K562 (cell line): Measurements from ENCODE around the gene PRAME. TPM values are rescaled to one million over a fixed set of nuclear protein-coding genes. Genes with fewer than 3 reads are reported as not detected.

Experiments
- ATAC-seq: fragments of 200-7000 bp; cut with Tn5 transposase; 3 replicates; pipeline ENCODE4 v1.9.1; 2020; ENCODE audit warnings: moderate library complexity
- BruUV-seq: library from RNA; stranded (reverse); fragments of 400-500 nt; replicated peaks from 2 replicates; lab custom pipeline; 2021; lab: Mats Ljungman, UMichigan
- CTCF ChIA-PET: fragments of 300-600 bp; formaldehyde crosslinking; extraction: SDS; loops from one replicate; lab custom pipeline; 2021; ENCODE audit warnings: low intra/inter-chr PET ratio; lab: Yijun Ruan, JAX
- POLR2A ChIA-PET: fragments of 300-600, 350-650 bp; sonication (Branson Sonifier 250); formaldehyde crosslinking; extraction: SDS; loops from one replicate; lab custom pipeline; 2021; ENCODE audit warnings: antibody characterized with exemption, inconsistent platforms; lab: Yijun Ruan, JAX
- DNase-seq, 4 experiments: peaks; one replicate each; pipeline versions ENCODE4 v3.0.0 to v3.0.0-alpha.2; 2011 to 2018; ENCODE audit warnings: low spot score in 3 of 4, mixed read lengths in 3 of 4; ENCODE audit errors: extremely low read depth in 1 of 4
- FAIRE-seq: peaks from 2 replicates; lab custom pipeline; 2011; peaks lifted over from hg19 to GRCh38; lab: Jason Lieb, UNC
- H2AFZ ChIP-seq: 2 replicates; pipeline ENCODE4 v1.6.0; 2011; ENCODE audit warnings: low read depth, low read length, control low read depth, inconsistent platforms
- H3K27ac ChIP-seq: fragments of 200-600 bp; 3 replicates; pipeline ENCODE4 v1.8.0; 2011; ENCODE audit warnings: low read depth, mild to moderate bottlenecking, control low read depth, inconsistent platforms, low read length, moderate library complexity, mixed read lengths; ENCODE audit errors: extremely low read depth
- H3K27me3 ChIP-seq, 2 experiments: fragments of 300-600 bp in 1 of 2; 2 replicates in 1 of 2; 3 replicates in 1 of 2; pipeline versions ENCODE4 v1.6.0 to v1.8.0; 2011; ENCODE audit warnings: inconsistent platforms in 2 of 2, low read length in 2 of 2, mild to moderate bottlenecking in 1 of 2, mixed read lengths in 1 of 2, moderate library complexity in 1 of 2; ENCODE audit not compliant: control insufficient read depth in 2 of 2, insufficient read depth in 2 of 2
- H3K36me3 ChIP-seq: fragments of 300-600 bp; 3 replicates; pipeline ENCODE4 v1.8.0; 2011; ENCODE audit warnings: mild to moderate bottlenecking, low read length, inconsistent platforms; ENCODE audit not compliant: control insufficient read depth, insufficient read depth
- H3K4me1 ChIP-seq, 2 experiments: fragments of 200-600 bp in 1 of 2; replicated peaks in 1 of 2; 2 replicates in 1 of 2; 3 replicates in 1 of 2; pipeline versions ENCODE4 v1.5.1 to v1.8.0; 2011; ENCODE audit warnings: inconsistent platforms in 2 of 2, low read length in 2 of 2, mild to moderate bottlenecking in 1 of 2, mixed read lengths in 1 of 2, moderate library complexity in 1 of 2; ENCODE audit not compliant: control insufficient read depth in 2 of 2, insufficient read depth in 2 of 2
- H3K4me2 ChIP-seq: 2 replicates; pipeline ENCODE4 v1.6.1; 2011; ENCODE audit warnings: low read length, control low read depth, inconsistent platforms, mixed read lengths; ENCODE audit not compliant: insufficient read depth
- H3K4me3 ChIP-seq: fragments of 200-600 bp; sonication (generic), shearing (Covaris generic); 2 replicates; pipeline ENCODE4 v1.5.1; 2016; ENCODE audit warnings: control low read depth, inconsistent platforms
- H3K79me2 ChIP-seq: fragments of 200-600 bp; 3 replicates; pipeline ENCODE4 v1.8.0; 2011; ENCODE audit warnings: low read length, inconsistent platforms; ENCODE audit not compliant: control insufficient read depth, insufficient read depth
- H3K9ac ChIP-seq, 2 experiments: 2 replicates each; pipeline versions ENCODE4 v1.6.0 to v1.6.1; 2011; ENCODE audit warnings: low read depth in 2 of 2, low read length in 2 of 2, control low read depth in 1 of 2, inconsistent platforms in 1 of 2, mild to moderate bottlenecking in 1 of 2, mixed read lengths in 1 of 2; ENCODE audit not compliant: insufficient read depth in 1 of 2
- H3K9me1 ChIP-seq: one replicate; pipeline ENCODE4 v1.6.0; 2011; ENCODE audit warnings: inconsistent platforms, mild to moderate bottlenecking, low read length, moderate library complexity; ENCODE audit not compliant: control insufficient read depth, insufficient read depth
- H3K9me3 ChIP-seq: replicated peaks from 2 replicates; pipeline ENCODE4 v1.5.1; 2011; ENCODE audit warnings: low read depth, low read length, inconsistent platforms; ENCODE audit not compliant: control insufficient read depth, insufficient read depth
- H4K20me1 ChIP-seq: replicated peaks from 2 replicates; pipeline ENCODE4 v1.6.1; 2011; ENCODE audit warnings: low read length, inconsistent platforms, mixed read lengths; ENCODE audit not compliant: control insufficient read depth, insufficient read depth
- E2F5 ChIP-seq: sonication (generic); formaldehyde crosslinking; IDR thresholded peaks from 2 replicates; pipeline ENCODE4 v1.8.0; 2022; ENCODE audit warnings: mild to moderate bottlenecking, missing genetic modification reagents
- FOXJ3 ChIP-seq: sonication (generic); formaldehyde crosslinking; IDR thresholded peaks from 2 replicates; pipeline ENCODE4 v1.4.0; 2020; ENCODE audit warnings: mild to moderate bottlenecking, missing genetic modification reagents
- GTF2B ChIP-seq: IDR thresholded peaks from 2 replicates; pipeline ENCODE4 v1.6.1; 2011; ENCODE audit not compliant: insufficient read length; ENCODE audit errors: extremely low read depth
- POU5F1 ChIP-seq: fragments of 150-350 bp; IDR thresholded peaks from 2 replicates; pipeline ENCODE4 v1.6.1; 2014; ENCODE audit warnings: borderline replicate concordance, low read length, low read depth, mild to moderate bottlenecking; ENCODE audit not compliant: partially characterized antibody
- RNF219 ChIP-seq: fragments of 250-450 bp; sonication (Bioruptor Pico); IDR thresholded peaks from 2 replicates; pipeline ENCODE4 v1.5.0; 2022; ENCODE audit warnings: mild to moderate bottlenecking
- ZNF174 ChIP-seq: fragments of 250-450 bp; sonication (Bioruptor Pico); IDR thresholded peaks from 2 replicates; pipeline ENCODE4 v1.4.0; 2020; ENCODE audit warnings: mild to moderate bottlenecking
- ZNF609 ChIP-seq: sonication (generic); formaldehyde crosslinking; IDR thresholded peaks from 2 replicates; pipeline ENCODE4 v1.8.1; 2023; ENCODE audit warnings: missing genetic modification reagents, mild to moderate bottlenecking, borderline replicate concordance
- WGBS: fragments of 100-300 bp; shearing (Covaris generic); methylation state at CpG from one replicate; pipeline ENCODE4 v1.1.6; 2016; ENCODE audit warnings: low coverage, mixed read lengths; ENCODE audit not compliant: insufficient coverage; ENCODE audit errors: missing lambda C conversion rate; 5-methylcytosine and 5-hydroxymethylcytosine counted together
- in situ Hi-C: fragments of 300-500 bp; cut with MboI; formaldehyde crosslinking; loops from 4 replicates; pipeline ENCODE4 v1.15.0; 2018; ENCODE audit warnings: inconsistent platforms, mixed read lengths
- intact Hi-C: fragments of 100-400 bp; cut with micrococcal nuclease; formaldehyde crosslinking; loops from 2 replicates; pipeline ENCODE4 v1.14.2; 2022
- polyA plus RNA-seq, 8 experiments: library from polyadenylated mRNA; depleted of rRNA in 4 of 8; stranded (reverse) in 5 of 8; unstranded in 3 of 8; fragments of >200 nt; fragmentation: Nextera tagmentation in 2 of 8; fragmentation: Illumina TruSeq in 1 of 8; extraction: Ambion mirVana in 2 of 8; extraction: Trizol in 1 of 8; gene quantifications; 2 replicates each; pipeline versions ENCODE4 v1.2.1 to v1.2.3, GENCODE V29; 2011 to 2014; ENCODE audit warnings: inconsistent platforms in 1 of 8, missing spikeins in 1 of 8
- total RNA-seq, 7 experiments: library from RNA; depleted of rRNA in 6 of 7; stranded (reverse); fragments of >200 nt in 6 of 7; fragmentation: Illumina TruSeq in 2 of 7; extraction: Trizol in 2 of 7; gene quantifications; 2 replicates each; pipeline versions ENCODE4 v1.2.1 to v1.2.3, GENCODE V29; 2011 to 2021; ENCODE audit warnings: low replicate concordance in 1 of 7

PRAME gene
- total and polyA plus RNA-seq, 9 of the 15 experiments (the other 6 are each of a cell fraction or from before 2014, with no cell fraction given), result 662 to 2,141 (median 1,142) TPM

GRCh38 chr22:22531770-22532546, 27.1 kb downstream of the PRAME start (continued):
- TF ChIP-seq GTF2B (no peak), FOXJ3 (0 out of 2 replicates have a peak, but pooled peaks have one; percentile 27), POU5F1 (no peak), ZNF174 (no peak)

GRCh38 chr22:22528780-22529179, 30.3 kb downstream of the PRAME start:
- no peaks in the 10 kb centered on the region for H3K36me3 ChIP-seq
- no peak for FAIRE-seq
- no peak overlapping the region for H3K27ac ChIP-seq
- WGBS, result 44% methylated on average over 2 of the region's 2 CpGs
- peaks cover 0 to 2% of the 10 kb centered on the region in 2 experiments; a peak in 1 of 5 replicates for H3K4me1 ChIP-seq
- no peak for DNase-seq
- CTCF ChIA-PET, result no interaction called here
- in situ Hi-C loops, result loop anchor here (25.0 kb wide), 1 partner anchor 1116 kb away; the partner anchor contains the start of gene HIC2
- H3K4me2 ChIP-seq, result no peak overlapping the region
- peak; percentile 6; the same call in 2 of the 3 replicates for ATAC-seq
- H4K20me1 ChIP-seq, result no peaks in the 10 kb centered on the region
- intact Hi-C loops, result no loop called here
- H3K9me3 ChIP-seq, result no peaks in the 10 kb centered on the region; the same call in 1 of the 2 replicates
- no peak overlapping the region for H3K9ac ChIP-seq
- H3K27me3 ChIP-seq, result no peaks in the 10 kb centered on the region
- BruUV-seq, result no TSS peak
- H3K9me1 ChIP-seq, result no peaks in the 10 kb centered on the region
- H2AFZ ChIP-seq, result no peak overlapping the region
- H3K4me3 ChIP-seq, result no peak overlapping the region
- POLR2A ChIA-PET, result interaction anchor here (0.6 to 9.1 kb wide), 8 partner anchors 8 to 62 kb away, joined by 3 to 172 read pairs (median 4); partner anchors contain the start of gene ZNF280A
- H3K79me2 ChIP-seq, result no peaks in the 10 kb centered on the region
- peak; percentile 37; the same call in 1 of the 2 replicates for TF ChIP-seq E2F5 (CRISPR knock-in tag)
- TF ChIP-seq ZNF609 (CRISPR knock-in tag), result peak; percentile 83; the same call in 1 of the 2 replicates
- no peak for TF ChIP-seq RNF219 (CRISPR knock-in tag)
